H1 (cell line): ENCODE measurements around the gene GALP. TPM values are rescaled to one million over a fixed set of nuclear protein-coding genes. Genes with fewer than 3 reads are reported as not detected.

ENCODE experiments used
- CTCF ChIA-PET: fragments of 300-600 bp; sonication (Branson Sonifier 250); formaldehyde crosslinking; loops from one replicate; lab custom pipeline; 2021; ENCODE audit not compliant: partially characterized antibody; lab: Charles Lee
- POLR2A ChIA-PET: fragments of 300-600 bp; sonication (Branson Sonifier 250); formaldehyde crosslinking; loops from one replicate; lab custom pipeline; 2021; ENCODE audit warnings: inconsistent platforms; ENCODE audit not compliant: partially characterized antibody; lab: Charles Lee
- DNase-seq, 2 experiments: peaks; one replicate each; pipeline versions ENCODE4 v3.0.0 to v3.0.0-alpha.2; 2010 to 2022; ENCODE audit warnings: low spot score in 2 of 2, low read depth in 1 of 2, mixed read lengths in 1 of 2
- FAIRE-seq: peaks from 2 replicates; lab custom pipeline; 2011; peaks lifted over from hg19 to GRCh38; lab: Jason Lieb, UNC
- H2AFZ ChIP-seq: 2 replicates; pipeline ENCODE4 v1.8.1; 2012; ENCODE audit warnings: low read length, inconsistent platforms
- H2AK5ac ChIP-seq: 2 replicates; pipeline ENCODE4 v1.6.1; 2013; ENCODE audit warnings: low read depth, low read length
- H2BK120ac ChIP-seq: replicated peaks from 2 replicates; pipeline ENCODE3; 2013; ENCODE audit warnings: low read depth, low read length, inconsistent platforms
- H2BK12ac ChIP-seq: 2 replicates; pipeline ENCODE4 v1.6.1; 2013; ENCODE audit warnings: low read depth, low read length
- H2BK15ac ChIP-seq: 2 replicates; pipeline ENCODE4 v1.6.1; 2013; ENCODE audit warnings: low read length
- H2BK20ac ChIP-seq: 2 replicates; pipeline ENCODE4 v1.6.1; 2013; ENCODE audit warnings: low read length
- H2BK5ac ChIP-seq: 2 replicates; pipeline ENCODE4 v1.6.1; 2013; ENCODE audit warnings: low read depth, low read length
- H3K14ac ChIP-seq: 2 replicates; pipeline ENCODE4 v1.6.1; 2013; ENCODE audit warnings: inconsistent platforms; ENCODE audit not compliant: insufficient read length
- H3K18ac ChIP-seq: 2 replicates; pipeline ENCODE4 v1.6.1; 2013; ENCODE audit warnings: low read length; ENCODE audit errors: extremely low read depth
- H3K23ac ChIP-seq: 2 replicates; pipeline ENCODE4 v1.6.1; 2013; ENCODE audit warnings: inconsistent platforms; ENCODE audit not compliant: insufficient read length
- H3K23me2 ChIP-seq: 2 replicates; pipeline ENCODE4 v1.6.1; 2013; ENCODE audit warnings: low read depth, low read length
- H3K27ac ChIP-seq: 2 replicates; pipeline ENCODE4 v1.6.1; 2011; ENCODE audit warnings: low read depth, low read length, inconsistent platforms
- H3K27me3 ChIP-seq, 4 experiments: replicated peaks in 1 of 4; 1 replicate in 1 of 4; 2 replicates in 3 of 4; pipeline versions ENCODE4 v1.6.1 to v1.8.1; 2011 to 2013; ENCODE audit warnings: low read length in 3 of 4, mild to moderate bottlenecking in 3 of 4, inconsistent platforms in 2 of 4, mixed read lengths in 2 of 4, moderate library complexity in 1 of 4; ENCODE audit not compliant: control insufficient read depth in 3 of 4, insufficient read depth in 3 of 4; ENCODE audit errors: extremely low read depth in 1 of 4
- H3K36me3 ChIP-seq, 4 experiments: 2 replicates each; pipeline versions ENCODE4 v1.6.1 to v1.8.1; 2011 to 2013; ENCODE audit warnings: mild to moderate bottlenecking in 4 of 4, low read length in 3 of 4, moderate library complexity in 2 of 4, control low read depth in 1 of 4, inconsistent platforms in 1 of 4; ENCODE audit not compliant: insufficient read depth in 4 of 4, control insufficient read depth in 2 of 4
- H3K4ac ChIP-seq: replicated peaks from 2 replicates; pipeline ENCODE3; 2013; ENCODE audit warnings: low read length, low read depth, mixed read lengths, inconsistent platforms; ENCODE audit not compliant: insufficient read length
- H3K4me1 ChIP-seq, 4 experiments: replicated peaks in 1 of 4; 1 replicate in 1 of 4; 2 replicates in 3 of 4; pipeline versions ENCODE4 v1.6.1 to v1.8.1; 2011 to 2013; ENCODE audit warnings: low read length in 3 of 4, inconsistent platforms in 2 of 4, mixed read lengths in 1 of 4; ENCODE audit not compliant: insufficient read depth in 4 of 4, control insufficient read depth in 3 of 4
- H3K4me2 ChIP-seq, 2 experiments: 2 replicates each; pipeline versions ENCODE4 v1.6.1 to v1.8.1; 2011 to 2013; ENCODE audit warnings: low read depth in 2 of 2, low read length in 2 of 2, control low read depth in 1 of 2, inconsistent platforms in 1 of 2, mild to moderate bottlenecking in 1 of 2; ENCODE audit not compliant: insufficient read depth in 1 of 2
- H3K4me3 ChIP-seq, 4 experiments: fragments of 200-600, 300-600 bp in 1 of 4; sonication (generic), shearing (Covaris generic), sonication (Bioruptor Twin) in 1 of 4; 2 replicates each; pipeline versions ENCODE4 v1.5.1 to v1.8.1; 2011 to 2016; ENCODE audit warnings: low read length in 4 of 4, low read depth in 3 of 4, control low read depth in 2 of 4, inconsistent platforms in 2 of 4, mild to moderate bottlenecking in 2 of 4, mixed read lengths in 1 of 4, moderate library complexity in 1 of 4; ENCODE audit not compliant: insufficient read depth in 2 of 4; ENCODE audit errors: extremely low read depth in 1 of 4
- H3K56ac ChIP-seq: replicated peaks from 2 replicates; pipeline ENCODE3; 2013; ENCODE audit warnings: low read depth, mild to moderate bottlenecking, mixed read lengths, low read length, inconsistent platforms; ENCODE audit not compliant: insufficient read length
- H3K79me1 ChIP-seq: 2 replicates; pipeline ENCODE4 v1.6.1; 2013; ENCODE audit warnings: low read depth, low read length, control low read depth
- H3K79me2 ChIP-seq, 2 experiments: 2 replicates each; pipeline versions ENCODE4 v1.6.1 to v1.8.1; 2012 to 2013; ENCODE audit warnings: low read length in 2 of 2, mild to moderate bottlenecking in 2 of 2, inconsistent platforms in 1 of 2; ENCODE audit not compliant: insufficient read depth in 2 of 2, control insufficient read depth in 1 of 2
- H3K9ac ChIP-seq, 4 experiments: replicated peaks in 1 of 4; 1 replicate in 1 of 4; 2 replicates in 3 of 4; pipeline versions ENCODE4 v1.6.1 to v1.8.1; 2011 to 2013; ENCODE audit warnings: low read depth in 3 of 4, low read length in 3 of 4, control low read depth in 2 of 4, mild to moderate bottlenecking in 2 of 4, moderate library complexity in 2 of 4, inconsistent platforms in 1 of 4; ENCODE audit errors: extremely low read depth in 1 of 4
- H3K9me3 ChIP-seq, 2 experiments: 2 replicates each; pipeline versions ENCODE4 v1.6.1 to v1.8.1; 2012 to 2013; ENCODE audit warnings: mild to moderate bottlenecking in 2 of 2, moderate library complexity in 2 of 2, control low read depth in 1 of 2, inconsistent platforms in 1 of 2, low read depth in 1 of 2, low read length in 1 of 2, mixed read lengths in 1 of 2; ENCODE audit not compliant: insufficient read depth in 2 of 2
- H4K20me1 ChIP-seq, 2 experiments: replicated peaks in 1 of 2; 2 replicates each; pipeline versions ENCODE3 to v1.8.1; 2011 to 2013; ENCODE audit warnings: inconsistent platforms in 2 of 2, low read length in 2 of 2, mild to moderate bottlenecking in 1 of 2; ENCODE audit not compliant: insufficient read depth in 2 of 2, control insufficient read depth in 1 of 2
- H4K5ac ChIP-seq: 2 replicates; pipeline ENCODE4 v1.6.1; 2013; ENCODE audit warnings: low read length, low read depth, mixed read lengths, inconsistent platforms; ENCODE audit not compliant: insufficient read length
- H4K8ac ChIP-seq: 2 replicates; pipeline ENCODE4 v1.8.0; 2013; ENCODE audit warnings: mild to moderate bottlenecking, moderate library complexity, low read length, inconsistent platforms; ENCODE audit not compliant: insufficient read depth; ENCODE audit errors: extremely low read depth
- H4K91ac ChIP-seq: replicated peaks from 2 replicates; pipeline ENCODE3; 2013; ENCODE audit warnings: low read length, mixed read lengths, inconsistent platforms; ENCODE audit not compliant: insufficient read length
- ATF3 ChIP-seq: IDR thresholded peaks from 2 replicates; pipeline ENCODE4 v1.6.1; 2011; ENCODE audit warnings: low read depth, mild to moderate bottlenecking, low read length; ENCODE audit not compliant: insufficient read depth
- CREB1 ChIP-seq: IDR thresholded peaks from 2 replicates; pipeline ENCODE4 v1.6.1; 2012; ENCODE audit warnings: inconsistent platforms
- EGR1 ChIP-seq: IDR thresholded peaks from 2 replicates; pipeline ENCODE4 v1.6.1; 2011; ENCODE audit warnings: low read depth, low read length, borderline replicate concordance
- EP300 ChIP-seq, 2 experiments: IDR thresholded peaks; 1 replicate in 1 of 2; 2 replicates in 1 of 2; pipeline ENCODE4 v1.6.1; 2011 to 2012; ENCODE audit warnings: low read depth in 2 of 2, low read length in 2 of 2, mild to moderate bottlenecking in 2 of 2, borderline replicate concordance in 1 of 2, inconsistent platforms in 1 of 2, moderate library complexity in 1 of 2
- KDM4A ChIP-seq: IDR thresholded peaks from one replicate; pipeline ENCODE4 v1.7.1; 2012; ENCODE audit warnings: low read depth, mild to moderate bottlenecking, moderate library complexity, low read length, inconsistent platforms; ENCODE audit not compliant: severe bottlenecking
- POLR2A ChIP-seq, 2 experiments: IDR thresholded peaks; 1 replicate in 1 of 2; 2 replicates in 1 of 2; pipeline ENCODE4 v1.6.1; 2011; ENCODE audit warnings: low read depth in 2 of 2, low read length in 2 of 2, mild to moderate bottlenecking in 2 of 2; ENCODE audit errors: control extremely low read depth in 1 of 2
- POU5F1 ChIP-seq: IDR thresholded peaks from 2 replicates; pipeline ENCODE4 v1.6.1; 2011; ENCODE audit warnings: low read depth, mild to moderate bottlenecking, low read length, moderate library complexity
- RAD21 ChIP-seq, 2 experiments: IDR thresholded peaks in 1 of 2; conservative IDR thresholded peaks in 1 of 2; 2 replicates each; pipeline ENCODE4 v1.6.1; 2011; ENCODE audit warnings: low read depth in 2 of 2, low read length in 2 of 2, improper control_type of control experiment in 1 of 2, inconsistent platforms in 1 of 2, mild to moderate bottlenecking in 1 of 2, moderate library complexity in 1 of 2
- RBBP5 ChIP-seq: IDR thresholded peaks from 2 replicates; pipeline ENCODE4 v1.7.1; 2012; ENCODE audit warnings: low read depth, mild to moderate bottlenecking, inconsistent platforms, low read length, moderate library complexity, borderline replicate concordance
- SIRT6 ChIP-seq: IDR thresholded peaks from one replicate; pipeline ENCODE4 v1.7.1; 2012; ENCODE audit warnings: low read length, inconsistent platforms
- SP2 ChIP-seq: IDR thresholded peaks from 2 replicates; pipeline ENCODE4 v1.6.1; 2012; ENCODE audit warnings: mild to moderate bottlenecking, low read length, inconsistent platforms
- SRF ChIP-seq: IDR thresholded peaks from 2 replicates; pipeline ENCODE4 v1.6.1; 2011; ENCODE audit warnings: mild to moderate bottlenecking, low read depth, low read length, moderate library complexity
- TAF1 ChIP-seq: IDR thresholded peaks from 2 replicates; pipeline ENCODE4 v1.6.1; 2011; ENCODE audit warnings: mild to moderate bottlenecking, low read depth, low read length
- TEAD4 ChIP-seq: IDR thresholded peaks from 2 replicates; pipeline ENCODE4 v1.6.1; 2012; ENCODE audit warnings: low read depth, low read length, inconsistent platforms, mixed read lengths
- ZNF274 ChIP-seq: IDR thresholded peaks from 2 replicates; pipeline ENCODE4 v1.7.0; 2012; ENCODE audit warnings: low read length, borderline replicate concordance; ENCODE audit errors: extremely low read depth
- WGBS, 2 experiments: shearing (Covaris generic) in 1 of 2; methylation state at CpG; one replicate each; pipeline versions ENCODE4 v1.1.6 to v1.1.7; 2013 to 2015; ENCODE audit warnings: low lambda C conversion rate in 2 of 2, mixed read lengths in 2 of 2, inconsistent platforms in 1 of 2, low coverage in 1 of 2, missing lambda C conversion rate in 1 of 2; ENCODE audit not compliant: insufficient replicate concordance in 2 of 2, insufficient coverage in 1 of 2, insufficient read length in 1 of 2; ENCODE audit errors: extremely low coverage in 1 of 2, missing lambda C conversion rate in 1 of 2; 5-methylcytosine and 5-hydroxymethylcytosine counted together
- polyA plus RNA-seq, 7 experiments: library from polyadenylated mRNA; depleted of rRNA in 3 of 7; stranded (reverse) in 5 of 7; unstranded in 2 of 7; fragments of >200 nt in 5 of 7; fragments of 200-250 nt in 2 of 7; gene quantifications; 1 replicate in 5 of 7; 2 replicates in 1 of 7; 4 replicates in 1 of 7; pipeline versions ENCODE4 v1.2.1 to v1.2.3, GENCODE V29; 2011 to 2013; ENCODE audit warnings: missing spikeins in 2 of 7, mixed read lengths in 2 of 7
- total RNA-seq: library from RNA; stranded (reverse); fragmentation: NEBNext Ultra II Directional; extraction: Animal tissue kit (Norgen Biotek cat#: 25700); gene quantifications from 2 replicates; pipeline ENCODE4 v1.2.1, GENCODE V29; 2021

Gene GALP
- total and polyA plus RNA-seq, 2 of the 8 experiments (the other 6 are each of a cell fraction or from before 2014, with no cell fraction given) = 0.14 TPM; not detected in 1

DNA sequence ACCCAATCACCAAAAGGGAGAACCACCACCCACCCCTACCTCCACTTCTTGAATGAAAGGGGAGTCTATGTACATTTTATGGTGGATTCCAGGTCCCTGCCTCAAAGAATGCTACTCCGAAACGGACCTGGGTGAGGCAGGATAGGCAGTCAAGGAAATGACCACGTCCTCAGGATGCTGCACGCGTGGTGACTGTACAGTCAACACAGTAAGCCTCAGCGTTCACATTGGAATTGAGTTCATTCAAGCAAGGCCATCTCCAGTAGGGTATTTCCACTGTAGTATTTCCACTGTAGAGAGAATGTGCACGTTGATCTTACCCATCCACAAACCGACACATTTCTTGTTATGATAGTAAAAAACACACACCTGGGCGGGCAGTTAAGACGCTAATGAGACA is 43.2 kb downstream of the GALP start:
- Histone ChIP-seq H2BK120ac (no peak overlapping the region), H4K5ac (no peak overlapping the region), H3K23me2 (peaks cover 9% of the 10 kb centered on the region; the same call in 1 of the 2 replicates), H2AK5ac (no peak overlapping the region), H3K79me2 (no peaks in the 10 kb centered on the region), H2AFZ (no peak overlapping the region), H4K8ac (no peak overlapping the region; the same call in 1 of the 2 replicates), H3K56ac (no peak overlapping the region), H4K20me1 (peaks cover 0 to 2% of the 10 kb centered on the region in 2 experiments), H2BK20ac (no peak overlapping the region), H3K9ac (no peak overlapping the region), H3K27ac (no peak overlapping the region), H3K79me1 (no peaks in the 10 kb centered on the region), H3K4me3 (no peak overlapping the region), H3K23ac (no peak overlapping the region), H3K18ac (no peak overlapping the region), H3K4me2 (no peak overlapping the region), H2BK15ac (no peak overlapping the region), H3K14ac (no peak overlapping the region), H2BK5ac (no peak overlapping the region), H3K27me3 (no peaks in the 10 kb centered on the region; a peak in 1 of 7 replicates), H3K36me3 (no peaks in the 10 kb centered on the region), H2BK12ac (no peak overlapping the region), H4K91ac (no peak overlapping the region), H3K9me3 (no peaks in the 10 kb centered on the region), H3K4ac (no peak overlapping the region), H3K4me1 (peaks cover 0 to 8% (median 4%) of the 10 kb centered on the region in 4 experiments; a peak in 6 of 7 replicates)
- CTCF ChIA-PET = interaction anchor here (1.1 to 1.7 kb wide), 6 partner anchors 9 to 138 kb away, joined by 3 to 6 read pairs (median 4); no protein-coding TSS in a partner anchor
- DNase-seq (no peak), FAIRE-seq (no peak)
- POLR2A ChIA-PET = no interaction called here
- 92% methylated on average over 10 of the region's 10 CpGs; no CpG with 5 or more reads in 1 of the 2 experiments for WGBS, 2 experiments
- no peak for TF ChIP-seq SIRT6
- TF ChIP-seq ZNF274 = no peak
- no peak for TF ChIP-seq KDM4A
- no peak for TF ChIP-seq EP300 (IDR thresholded peaks at IDR 0.05; ENCODE audit: borderline replicate concordance in 1 of 2, low read depth in 2 of 2, low read length in 2 of 2)
- TF ChIP-seq TEAD4 = no peak
- TF ChIP-seq RBBP5 = no peak
- TF ChIP-seq SP2 = no peak
- TF ChIP-seq POU5F1 = no peak
- no peak for TF ChIP-seq RAD21 (IDR thresholded peaks at IDR 0.05 in 1 of 2, conservative IDR thresholded peaks at IDR 0.05 in 1 of 2; ENCODE audit: low read depth in 2 of 2, low read length in 2 of 2)
- TF ChIP-seq ATF3 = no peak
- TF ChIP-seq TAF1 = no peak
- no peak for TF ChIP-seq SRF
- no peak for TF ChIP-seq CREB1
- no peak for TF ChIP-seq EGR1
- TF ChIP-seq POLR2A (IDR thresholded peaks at IDR 0.05; ENCODE audit: control extremely low read depth in 1 of 2, low read depth in 2 of 2, low read length in 2 of 2) = no peak
